Cardiac fibroblast (primary cell): ENCODE data around the gene FPR2.
"Not testable (repeated sequence)": the region's sequence is repeated elsewhere in the genome, so short reads cannot be mapped to it uniquely, and the experiment has no call there.

Experiments used
- DNase-seq, 2 donors: peaks; one replicate each; pipeline versions ENCODE4 v3.0.0 to v3.0.0-alpha.2; 2010; ENCODE audit warnings: low read depth in 2 of 2
- H3K4me3 ChIP-seq, 2 donors: replicated peaks in 1 of 2; 1 replicate in 1 of 2; 2 replicates in 1 of 2; pipeline ENCODE4 v1.5.1; 2011; ENCODE audit warnings: low read depth in 2 of 2, low read length in 2 of 2, mild to moderate bottlenecking in 2 of 2, moderate library complexity in 1 of 2
- CTCF ChIP-seq: IDR thresholded peaks from one replicate; pipeline ENCODE4 v1.5.1; 2011; ENCODE audit warnings: low read depth, mild to moderate bottlenecking, low read length, inconsistent platforms

FPR2 gene

GRCh38 chr19:51802775-51803174 lies 41.8 kb downstream of the FPR2 start:
- no peak for DNase-seq
- H3K4me3 ChIP-seq = no peak overlapping the region
- TF ChIP-seq CTCF = no peak

GRCh38 chr19:51803519-51803918 lies 42.5 kb downstream of the FPR2 start:
- DNase-seq = no peak
- no peak for TF ChIP-seq CTCF
- no peak overlapping the region for H3K4me3 ChIP-seq

GRCh38 chr19:51803967-51804366 lies 43.0 kb downstream of the FPR2 start:
- DNase-seq = peak in 1 of 2 donors; percentile 42
- H3K4me3 ChIP-seq = no peak overlapping the region
- TF ChIP-seq CTCF = no peak

- peak in 1 of 2 donors; percentile 76 for DNase-seq
- not testable (repeated sequence) for H3K4me3 ChIP-seq
These were observed 43.8 kb downstream of the FPR2 start for GRCh38 chr19:51804789-51805188.

GRCh38 chr19:51805396-51805795 lies 44.4 kb downstream of the FPR2 start:
- not testable (repeated sequence) for DNase-seq, H3K4me3 ChIP-seq

- DNase-seq, H3K4me3 ChIP-seq: not testable (repeated sequence)
These were observed 45.6 kb downstream of the FPR2 start for GRCh38 chr19:51806571-51806970.

GRCh38 chr19:51807111-51807701 lies 46.2 kb downstream of the FPR2 start:
- TF ChIP-seq CTCF = no peak
- H3K4me3 ChIP-seq = no peak overlapping the region
- peak; percentile 38 to 58 for DNase-seq

- DNase-seq = no peak
- no peak for TF ChIP-seq CTCF
- no peak overlapping the region for H3K4me3 ChIP-seq
These were observed 46.9 kb downstream of the FPR2 start for GRCh38 chr19:51807925-51808324.
